NCI-H1694 treated with DMSO at 0.1 percent for 48 hours (cell line): Measurements from ENCODE around the gene HDAC10.

Source experiments
- DNase-seq: peaks from one replicate; lab custom pipeline; 2025; lab: John Stamatoyannopoulos, UW

Gene HDAC10

GRCh38 chr22:50250555-50251476, at the start of gene HDAC10:
Gene HDAC10, minus strand, starts transcription at chr22:50251265. Its CDS starts 233 bp downstream, at chr22:50251032.
- DNase-seq: peak; percentile 85

- DNase-seq: no peak
These were observed 49.7 kb upstream of the HDAC10 start for GRCh38 chr22:50300620-50301257.

GRCh38 chr22:50299785-50300619, 48.9 kb upstream of the HDAC10 start:
- no peak for DNase-seq

- DNase-seq: no peak
These were observed 48.1 kb upstream of the HDAC10 start for GRCh38 chr22:50298937-50299784.

GRCh38 chr22:50298266-50298637, 47.2 kb upstream of the HDAC10 start:
- DNase-seq: no peak

- no peak for DNase-seq
These were observed 46.6 kb upstream of the HDAC10 start for GRCh38 chr22:50297510-50298265.

- DNase-seq: no peak
These were observed 45.8 kb upstream of the HDAC10 start for GRCh38 chr22:50296658-50297490.

- DNase-seq: no peak
These were observed 43.2 kb upstream of the HDAC10 start for GRCh38 chr22:50294319-50294656.

GRCh38 chr22:50293441-50294318, 42.6 kb upstream of the HDAC10 start:
- DNase-seq: no peak

GRCh38 chr22:50292643-50293440, 41.8 kb upstream of the HDAC10 start:
- no peak for DNase-seq

- DNase-seq: no peak
These were observed 39.0 kb upstream of the HDAC10 start for GRCh38 chr22:50289942-50290630.

- DNase-seq: no peak
These were observed 38.3 kb upstream of the HDAC10 start for GRCh38 chr22:50289151-50289941.

GRCh38 chr22:50287731-50288130, 36.7 kb upstream of the HDAC10 start:
- no peak for DNase-seq

GRCh38 chr22:50286701-50287318, 35.7 kb upstream of the HDAC10 start:
- DNase-seq: no peak

GRCh38 chr22:50286275-50286674, 35.2 kb upstream of the HDAC10 start:
- DNase-seq: no peak

GRCh38 chr22:50285568-50286229, 34.6 kb upstream of the HDAC10 start:
- no peak for DNase-seq
